Neural progenitor cell (in vitro differentiated cells): ENCODE data around the gene CNTN5.

ENCODE experiments used
- CTCF ChIP-seq: fragments of 200-600 bp; sonication (generic); IDR thresholded peaks from 2 replicates; pipeline ENCODE4 v1.5.1; 2017; ENCODE audit warnings: antibody characterized with exemption, mild to moderate bottlenecking
- EZH2phosphoT487 ChIP-seq: fragments of 200-600 bp; sonication (generic); IDR thresholded peaks from 2 replicates; pipeline ENCODE4 v1.6.1; 2017; ENCODE audit warnings: antibody characterized with exemption

- TF ChIP-seq CTCF (no peak), EZH2phosphoT487 (no peak)
Observed at GRCh38 chr11:99275521-99275920, 254.8 kb downstream of the CNTN5 start.
